Central memory CD8-positive, alpha-beta T cell (primary cell): ENCODE measurements around the gene OGDH.

Experiments used
- ATAC-seq: fragments of 150-1000 bp; cut with Tn5 transposase; replicated peaks from 2 replicates; pipeline ENCODE4 v1.10.0; 2022; ENCODE audit warnings: mild to moderate bottlenecking, moderate FRiP score, moderate number of reproducible peaks; ENCODE audit not compliant: poor library complexity, severe bottlenecking; ENCODE audit errors: extremely low read depth
- DNase-seq, 2 donors: peaks; one replicate each; pipeline ENCODE4 v3.0.0; 2021; ENCODE audit warnings: low spot score in 2 of 2
- H3K27ac Mint-ChIP-seq: one replicate; pipeline ENCODE4 v1.8.0; 2022; ENCODE audit warnings: low read depth, mild to moderate bottlenecking, moderate library complexity, mixed read lengths
- H3K27me3 Mint-ChIP-seq: one replicate; pipeline ENCODE4 v1.8.0; 2022; ENCODE audit warnings: mixed read lengths
- H3K36me3 Mint-ChIP-seq: one replicate; pipeline ENCODE4 v1.8.0; 2022; ENCODE audit warnings: mild to moderate bottlenecking, moderate library complexity, mixed read lengths; ENCODE audit not compliant: insufficient read depth
- H3K4me1 Mint-ChIP-seq: one replicate; pipeline ENCODE4 v1.8.0; 2022; ENCODE audit warnings: mixed read lengths
- H3K4me3 Mint-ChIP-seq: one replicate; pipeline ENCODE4 v1.8.0; 2022; ENCODE audit warnings: mild to moderate bottlenecking, moderate library complexity, mixed read lengths
- H3K9me3 Mint-ChIP-seq: one replicate; pipeline ENCODE4 v1.8.0; 2022; ENCODE audit warnings: mixed read lengths

Gene OGDH

GRCh38 chr7:44629829-44630522, 23.5 kb downstream of the OGDH start:
- ATAC-seq (no peak), DNase-seq (no peak)
- H3K9me3 Mint-ChIP-seq: no peaks in the 10 kb centered on the region
- peak overlapping the region; percentile 97 for H3K27ac Mint-ChIP-seq
- H3K27me3 Mint-ChIP-seq: no peaks in the 10 kb centered on the region
- H3K4me3 Mint-ChIP-seq: peak overlapping the region; percentile 66
- peaks cover 71% of the 10 kb centered on the region for H3K4me1 Mint-ChIP-seq
- H3K36me3 Mint-ChIP-seq: peaks cover 29% of the 10 kb centered on the region

- H3K27ac Mint-ChIP-seq: peak overlapping the region; percentile 97
- H3K4me1 Mint-ChIP-seq: peaks cover 68% of the 10 kb centered on the region
- H3K4me3 Mint-ChIP-seq: peak overlapping the region; percentile 66
- no peaks in the 10 kb centered on the region for H3K27me3 Mint-ChIP-seq
- peak; percentile 35 for ATAC-seq
- no peak for DNase-seq
- no peaks in the 10 kb centered on the region for H3K9me3 Mint-ChIP-seq
- H3K36me3 Mint-ChIP-seq: peaks cover 27% of the 10 kb centered on the region
Observed at GRCh38 chr7:44630792-44631457, 24.5 kb downstream of the OGDH start.

GRCh38 chr7:44631458-44632115, 25.2 kb downstream of the OGDH start:
- peak in 1 of 2 donors; percentile 65 for DNase-seq
- H3K36me3 Mint-ChIP-seq: peaks cover 22% of the 10 kb centered on the region
- peak overlapping the region; percentile 66 for H3K4me3 Mint-ChIP-seq
- peak; percentile 74 for ATAC-seq
- peak overlapping the region; percentile 97 for H3K27ac Mint-ChIP-seq
- no peaks in the 10 kb centered on the region for H3K9me3 Mint-ChIP-seq
- H3K4me1 Mint-ChIP-seq: peaks cover 68% of the 10 kb centered on the region
- no peaks in the 10 kb centered on the region for H3K27me3 Mint-ChIP-seq

DNA sequence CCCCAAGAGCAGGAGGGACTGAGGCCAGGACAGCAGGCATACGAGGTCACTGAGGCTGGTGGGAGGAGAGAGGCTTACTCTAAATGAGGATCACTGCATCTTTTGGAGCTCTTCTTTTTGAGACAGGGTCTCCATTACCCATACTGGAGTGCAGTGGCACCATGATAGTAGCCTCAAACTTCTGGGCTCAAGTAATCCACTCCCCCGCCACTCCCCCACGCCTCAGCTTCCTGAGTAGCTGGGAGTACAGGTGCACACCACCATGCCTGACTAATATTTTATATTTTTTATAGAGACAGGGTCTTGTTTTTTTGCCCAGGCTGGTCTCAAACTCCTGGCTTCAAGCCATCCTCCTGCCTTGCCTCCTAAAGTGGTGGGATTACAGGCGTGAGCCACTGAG, 25.8 kb downstream of the OGDH start:
- peaks cover 20% of the 10 kb centered on the region for H3K36me3 Mint-ChIP-seq
- DNase-seq (no peak), ATAC-seq (no peak)
- no peaks in the 10 kb centered on the region for H3K27me3 Mint-ChIP-seq
- no peaks in the 10 kb centered on the region for H3K9me3 Mint-ChIP-seq
- H3K4me1 Mint-ChIP-seq: peaks cover 72% of the 10 kb centered on the region
- peak overlapping the region; percentile 66 for H3K4me3 Mint-ChIP-seq
- H3K27ac Mint-ChIP-seq: peak overlapping the region; percentile 97

DNA sequence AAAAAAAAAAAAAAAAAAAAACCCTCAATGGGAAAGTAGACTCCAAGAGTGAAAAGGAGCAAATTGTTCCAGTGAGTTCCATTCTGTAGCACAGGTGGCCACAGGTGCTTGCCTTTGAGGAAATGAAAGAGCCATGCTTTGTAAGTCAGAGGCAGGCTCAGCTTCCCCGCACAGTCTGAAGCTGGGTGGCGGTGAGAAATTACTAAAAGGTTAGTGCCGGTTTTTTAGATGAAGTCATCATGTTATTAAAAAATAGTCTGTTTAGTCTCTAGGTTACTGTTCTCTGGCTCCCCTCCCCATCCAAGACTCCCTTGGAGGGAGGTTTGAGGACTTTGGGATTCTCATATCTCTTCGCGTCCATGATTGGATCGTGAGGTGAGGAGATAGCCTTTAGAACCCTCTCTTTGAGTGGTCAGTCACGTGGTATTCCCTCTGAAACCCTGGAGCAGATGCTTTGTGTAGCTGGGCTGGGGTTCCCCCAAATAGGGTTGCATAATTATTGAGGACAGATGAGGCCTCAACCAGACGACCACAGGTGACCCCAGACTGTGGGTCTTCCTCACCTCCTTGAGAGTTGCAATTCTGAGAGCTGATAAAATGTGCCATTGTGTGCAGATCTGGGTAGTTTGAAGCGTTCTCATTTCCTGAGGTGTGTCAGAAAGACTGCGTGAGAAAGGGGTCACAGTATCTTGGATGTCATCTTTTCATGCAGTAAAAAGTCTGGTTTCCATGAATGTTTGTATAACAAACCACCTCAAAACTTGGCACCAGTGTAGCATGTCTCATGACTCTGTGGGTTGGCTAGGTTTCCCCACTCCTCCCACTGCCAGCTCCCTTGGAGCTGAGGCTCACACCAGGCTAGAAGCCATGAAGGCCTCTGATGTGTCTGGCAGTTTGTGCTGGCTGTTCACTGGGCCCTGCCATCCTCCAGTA, 27.1 kb downstream of the OGDH start:
- ATAC-seq: peak; percentile 25
- peak overlapping the region; percentile 50 for H3K4me3 Mint-ChIP-seq
- H3K9me3 Mint-ChIP-seq: peaks cover 4% of the 10 kb centered on the region
- peaks cover 25% of the 10 kb centered on the region for H3K36me3 Mint-ChIP-seq
- peak in 1 of 2 donors; percentile 48 for DNase-seq
- no peaks in the 10 kb centered on the region for H3K27me3 Mint-ChIP-seq
- peaks cover 83% of the 10 kb centered on the region for H3K4me1 Mint-ChIP-seq
- H3K27ac Mint-ChIP-seq: peak overlapping the region; percentile 99

DNA sequence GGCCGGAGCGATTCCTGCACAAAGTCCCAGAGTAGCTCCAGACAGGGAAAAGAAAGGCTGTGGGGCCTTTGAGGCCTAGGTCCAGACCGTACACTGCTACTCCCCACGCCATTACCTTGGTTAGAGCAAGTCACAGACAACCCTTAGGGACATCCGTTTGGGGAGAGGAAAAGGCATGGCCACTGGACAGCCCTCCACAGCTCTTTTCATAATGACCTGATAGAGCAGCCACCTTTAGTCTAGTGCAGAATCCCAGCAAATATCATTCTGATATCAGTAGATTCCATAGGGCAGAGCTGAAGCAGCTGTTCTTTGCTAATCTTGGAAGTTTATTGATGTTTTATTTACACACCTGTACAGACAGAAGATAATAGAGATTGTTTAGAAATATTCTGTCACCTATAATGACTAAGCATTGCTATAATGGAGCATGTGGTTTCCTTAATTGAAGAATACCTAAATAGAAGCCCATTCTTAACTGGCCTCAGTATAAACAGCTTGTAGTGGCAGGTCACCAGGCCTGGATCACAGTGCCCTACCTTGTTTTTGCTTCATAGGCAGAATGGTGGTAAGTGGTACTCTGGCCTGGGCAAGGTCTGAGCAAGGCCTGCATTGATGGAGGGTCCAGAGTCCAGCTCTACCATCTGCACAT, 27.9 kb downstream of the OGDH start:
- Mint-ChIP-seq H3K27ac (peak overlapping the region; percentile 99), H3K36me3 (peaks cover 27% of the 10 kb centered on the region), H3K27me3 (no peaks in the 10 kb centered on the region), H3K9me3 (peaks cover 5% of the 10 kb centered on the region), H3K4me1 (peaks cover 83% of the 10 kb centered on the region), H3K4me3 (peak overlapping the region; percentile 50)
- DNase-seq (no peak), ATAC-seq (no peak)

GRCh38 chr7:44634839-44635591, 28.6 kb downstream of the OGDH start:
- peak; percentile 1 for ATAC-seq
- Mint-ChIP-seq H3K27ac (peak overlapping the region; percentile 99), H3K9me3 (peaks cover 5% of the 10 kb centered on the region), H3K4me3 (peak overlapping the region; percentile 48), H3K4me1 (peaks cover 84% of the 10 kb centered on the region), H3K36me3 (peaks cover 25% of the 10 kb centered on the region), H3K27me3 (no peaks in the 10 kb centered on the region)
- DNase-seq: peak in 1 of 2 donors; percentile 44

DNA sequence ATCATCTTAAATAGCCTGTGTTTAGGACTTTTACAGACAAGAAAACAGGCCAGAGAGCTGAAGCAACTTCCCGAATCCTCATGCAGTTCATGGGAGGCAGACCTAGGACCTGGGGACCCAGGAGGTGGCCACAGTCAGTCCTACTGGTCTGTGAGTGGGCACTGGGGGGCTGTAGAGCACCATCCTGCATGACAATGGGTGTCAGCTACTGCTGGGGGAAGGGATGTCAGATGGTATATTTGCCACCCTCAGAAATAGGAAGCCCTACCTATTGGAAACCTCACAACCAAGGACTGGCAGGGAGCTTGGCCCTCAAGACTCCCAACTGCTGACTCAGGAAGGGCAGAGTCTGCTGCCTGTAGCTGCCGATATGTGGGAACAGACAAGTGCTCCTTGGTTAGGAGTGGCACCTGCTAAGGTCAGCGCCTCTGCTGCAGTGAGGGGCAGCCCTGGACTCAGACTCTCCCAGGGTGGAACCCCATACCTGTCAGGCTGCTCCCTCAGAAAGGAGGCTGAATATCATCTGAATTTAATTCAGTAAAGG, 29.7 kb downstream of the OGDH start:
- Mint-ChIP-seq H3K4me1 (peaks cover 81% of the 10 kb centered on the region), H3K4me3 (peak overlapping the region; percentile 11), H3K27me3 (no peaks in the 10 kb centered on the region), H3K27ac (peak overlapping the region; percentile 99), H3K36me3 (peaks cover 24% of the 10 kb centered on the region), H3K9me3 (peaks cover 5% of the 10 kb centered on the region)
- DNase-seq (no peak), ATAC-seq (no peak)

GRCh38 chr7:44636926-44637325, 30.5 kb downstream of the OGDH start:
- peaks cover 21% of the 10 kb centered on the region for H3K36me3 Mint-ChIP-seq
- no peaks in the 10 kb centered on the region for H3K27me3 Mint-ChIP-seq
- H3K4me3 Mint-ChIP-seq: no peak overlapping the region
- peaks cover 5% of the 10 kb centered on the region for H3K9me3 Mint-ChIP-seq
- H3K27ac Mint-ChIP-seq: peak overlapping the region; percentile 99
- no peak for DNase-seq
- no peak for ATAC-seq
- H3K4me1 Mint-ChIP-seq: peaks cover 73% of the 10 kb centered on the region

DNA sequence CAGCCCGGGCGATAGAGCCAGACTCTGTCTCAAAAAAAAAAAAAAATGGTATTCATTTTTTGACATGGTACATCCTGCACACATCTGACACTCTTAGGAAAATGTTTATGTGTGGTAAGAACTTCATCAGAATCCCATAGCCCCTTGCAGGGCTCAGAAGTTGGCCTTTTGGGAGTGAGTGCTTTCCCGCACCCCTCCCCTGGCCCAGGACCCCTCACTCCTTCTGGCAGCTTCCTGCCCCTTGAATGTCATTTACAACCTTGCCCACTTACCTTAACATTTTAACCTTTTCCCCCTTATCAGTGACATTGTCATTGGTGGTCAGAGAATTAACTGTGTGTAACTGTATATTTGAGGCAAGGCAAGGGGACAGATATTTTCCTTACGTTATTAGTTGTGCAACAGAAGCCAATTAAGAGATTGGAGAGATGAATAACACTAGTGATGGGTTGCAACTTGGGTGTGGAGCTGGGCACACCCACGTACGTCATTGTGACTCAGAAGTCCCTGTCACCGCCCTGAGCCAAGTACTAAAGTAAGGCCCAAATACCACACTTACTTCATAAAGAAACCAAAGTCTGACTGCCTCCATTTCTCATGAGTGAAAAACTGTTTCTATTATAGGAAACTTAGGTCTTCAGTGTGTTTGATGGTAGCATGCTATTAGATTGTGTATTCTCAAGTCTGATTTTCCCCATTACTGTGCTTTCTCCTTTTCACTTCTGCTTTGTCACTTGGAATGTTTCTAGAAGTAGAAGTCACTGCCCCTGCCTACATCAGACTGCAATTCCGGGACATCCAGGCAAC, 31.6 kb downstream of the OGDH start:
- H3K27ac Mint-ChIP-seq: peak overlapping the region; percentile 99
- peak overlapping the region; percentile 79 for H3K4me3 Mint-ChIP-seq
- peaks cover 20% of the 10 kb centered on the region for H3K36me3 Mint-ChIP-seq
- peak; percentile 79 for ATAC-seq
- no peaks in the 10 kb centered on the region for H3K27me3 Mint-ChIP-seq
- peaks cover 5% of the 10 kb centered on the region for H3K9me3 Mint-ChIP-seq
- peaks cover 69% of the 10 kb centered on the region for H3K4me1 Mint-ChIP-seq
- DNase-seq: peak in 1 of 2 donors; percentile 72
